WTC11 (cell line): Measurements from ENCODE around the gene CYP3A5. TPM values are rescaled to one million over a fixed set of nuclear protein-coding genes. Genes with fewer than 3 reads are reported as not detected.
A peak's percentile ranks its signal among the peaks of the same experiment; 100 is the strongest.
"Not testable (repeated sequence)": the region's sequence is repeated elsewhere in the genome, so short reads cannot be mapped to it uniquely, and the experiment has no call there.

Source experiments
- ATAC-seq: fragments of 200-7000 bp; cut with Tn5 transposase; 2 replicates; pipeline ENCODE4 v1.10.0; 2021; ENCODE audit warnings: mild to moderate bottlenecking, moderate library complexity
- CTCF ChIA-PET: fragments of 300-600 bp; sonication (Branson Sonifier 250); formaldehyde crosslinking; loops from one replicate; lab custom pipeline; 2021; ENCODE audit warnings: antibody characterized with exemption; lab: Charles Lee
- POLR2A ChIA-PET: fragments of 350-600 bp; sonication (Branson Sonifier 250); formaldehyde crosslinking; loops from one replicate; lab custom pipeline; 2021; ENCODE audit warnings: antibody characterized with exemption; lab: Charles Lee
- DNase-seq: peaks from one replicate; pipeline ENCODE4 v3.0.0; 2021; ENCODE audit warnings: low spot score
- H3K27ac Mint-ChIP-seq: 2 replicates; pipeline ENCODE4 v1.8.0; 2021; ENCODE audit warnings: mixed read lengths
- H3K27me3 Mint-ChIP-seq: 2 replicates; pipeline ENCODE4 v1.8.0; 2021; ENCODE audit warnings: low read depth, mild to moderate bottlenecking, moderate library complexity, mixed read lengths
- H3K36me3 Mint-ChIP-seq: 2 replicates; pipeline ENCODE4 v1.8.0; 2021; ENCODE audit warnings: mixed read lengths
- H3K4me1 Mint-ChIP-seq: 2 replicates; pipeline ENCODE4 v1.8.0; 2022; ENCODE audit warnings: mixed read lengths
- H3K4me3 Mint-ChIP-seq: 2 replicates; pipeline ENCODE4 v1.8.0; 2021; ENCODE audit warnings: mild to moderate bottlenecking, moderate library complexity, mixed read lengths
- H3K9me3 Mint-ChIP-seq: 2 replicates; pipeline ENCODE4 v1.8.0; 2021; ENCODE audit warnings: mixed read lengths
- FOXK1 ChIP-seq: sonication (generic); formaldehyde crosslinking; IDR thresholded peaks from 2 replicates; pipeline ENCODE4 v1.8.0; 2022; ENCODE audit warnings: mild to moderate bottlenecking, moderate library complexity, missing genetic modification reagents
- FOXP1 ChIP-seq: sonication (generic); formaldehyde crosslinking; IDR thresholded peaks from 2 replicates; pipeline ENCODE4 v1.8.0; 2022; ENCODE audit warnings: missing genetic modification reagents, mild to moderate bottlenecking, moderate library complexity, borderline replicate concordance
- HMGXB4 ChIP-seq: sonication (generic); formaldehyde crosslinking; IDR thresholded peaks from 2 replicates; pipeline ENCODE4 v1.8.1; 2023; ENCODE audit warnings: mild to moderate bottlenecking, moderate library complexity, missing genetic modification reagents
- JAZF1 ChIP-seq: fragments of 250-450 bp; sonication (Bioruptor Pico); IDR thresholded peaks from 2 replicates; pipeline ENCODE4 v1.9.0; 2021; ENCODE audit warnings: moderate library complexity, mild to moderate bottlenecking, inconsistent platforms
- PRRX2 ChIP-seq: fragments of 250-450 bp; sonication (Bioruptor Pico); IDR thresholded peaks from 2 replicates; pipeline ENCODE4 v1.8.0; 2021; ENCODE audit warnings: mild to moderate bottlenecking
- RELA ChIP-seq: sonication (generic); formaldehyde crosslinking; IDR thresholded peaks from 2 replicates; pipeline ENCODE4 v1.8.1; 2022; ENCODE audit warnings: missing genetic modification reagents, mild to moderate bottlenecking, borderline replicate concordance
- RORB ChIP-seq: fragments of 250-450 bp; sonication (Bioruptor Pico); IDR thresholded peaks from 2 replicates; pipeline ENCODE4 v1.9.0; 2021; ENCODE audit warnings: mild to moderate bottlenecking
- SOX15 ChIP-seq: fragments of 250-450 bp; sonication (Bioruptor Pico); IDR thresholded peaks from 2 replicates; pipeline ENCODE4 v1.9.0; 2021; ENCODE audit warnings: mild to moderate bottlenecking
- TEAD4 ChIP-seq: sonication (generic); formaldehyde crosslinking; IDR thresholded peaks from 2 replicates; pipeline ENCODE4 v1.8.0; 2022; ENCODE audit warnings: mild to moderate bottlenecking, missing genetic modification reagents
- ZNF121 ChIP-seq: sonication (generic); formaldehyde crosslinking; IDR thresholded peaks from 2 replicates; pipeline ENCODE4 v1.8.0; 2023; ENCODE audit warnings: missing genetic modification reagents
- ZNF423 ChIP-seq: fragments of 250-450 bp; sonication (Bioruptor Pico); IDR thresholded peaks from 2 replicates; pipeline ENCODE4 v2.1.2; 2022; ENCODE audit warnings: mild to moderate bottlenecking, moderate library complexity
- total RNA-seq: library from RNA; stranded (reverse); gene quantifications from 3 replicates; pipeline ENCODE4 v1.2.3, GENCODE V29; 2021
- TF ChIP-seq, protein P1 (sequence below): sonication (generic); formaldehyde crosslinking; IDR thresholded peaks from 2 replicates; pipeline ENCODE4 v1.8.0; 2023; ENCODE audit warnings: missing genetic modification reagents
- TF ChIP-seq, protein P2 (sequence below): sonication (generic); formaldehyde crosslinking; IDR thresholded peaks from 2 replicates; pipeline ENCODE4 v1.8.0; 2023; ENCODE audit warnings: missing genetic modification reagents, mild to moderate bottlenecking, borderline replicate concordance
- TF ChIP-seq, protein P3 (sequence below): fragments of 250-450 bp; sonication (Bioruptor Pico); IDR thresholded peaks from 2 replicates; pipeline ENCODE4 v1.9.0; 2021; ENCODE audit warnings: mild to moderate bottlenecking
- TF ChIP-seq, protein P4 (sequence below): sonication (generic); formaldehyde crosslinking; IDR thresholded peaks from 2 replicates; pipeline ENCODE4 v1.8.0; 2023; ENCODE audit warnings: mild to moderate bottlenecking, missing genetic modification reagents

The CYP3A5 gene
- total RNA-seq, 1 experiment from 2014 or later, result 0.39 TPM

- Mint-ChIP-seq H3K9me3 (peaks cover 7% of the 10 kb centered on the region), H3K4me3 (no peak overlapping the region), H3K36me3 (no peaks in the 10 kb centered on the region), H3K4me1 (peaks cover 13% of the 10 kb centered on the region), H3K27me3 (peaks cover 4% of the 10 kb centered on the region), H3K27ac (no peak overlapping the region)
- no peak for ATAC-seq
- TF ChIP-seq TEAD4, result no peak
- no peak for TF ChIP-seq RELA
- TF ChIP-seq, protein P1, sequence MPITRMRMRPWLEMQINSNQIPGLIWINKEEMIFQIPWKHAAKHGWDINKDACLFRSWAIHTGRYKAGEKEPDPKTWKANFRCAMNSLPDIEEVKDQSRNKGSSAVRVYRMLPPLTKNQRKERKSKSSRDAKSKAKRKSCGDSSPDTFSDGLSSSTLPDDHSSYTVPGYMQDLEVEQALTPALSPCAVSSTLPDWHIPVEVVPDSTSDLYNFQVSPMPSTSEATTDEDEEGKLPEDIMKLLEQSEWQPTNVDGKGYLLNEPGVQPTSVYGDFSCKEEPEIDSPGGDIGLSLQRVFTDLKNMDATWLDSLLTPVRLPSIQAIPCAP (CRISPR knock-in tag), result no peak
- no peak for TF ChIP-seq RORB
- TF ChIP-seq FOXK1, result no peak
- no peak for TF ChIP-seq ZNF423 (CRISPR knock-in tag)
- TF ChIP-seq PRRX2, result no peak
- no peak for TF ChIP-seq JAZF1 (CRISPR knock-in tag)
- TF ChIP-seq, protein P2, sequence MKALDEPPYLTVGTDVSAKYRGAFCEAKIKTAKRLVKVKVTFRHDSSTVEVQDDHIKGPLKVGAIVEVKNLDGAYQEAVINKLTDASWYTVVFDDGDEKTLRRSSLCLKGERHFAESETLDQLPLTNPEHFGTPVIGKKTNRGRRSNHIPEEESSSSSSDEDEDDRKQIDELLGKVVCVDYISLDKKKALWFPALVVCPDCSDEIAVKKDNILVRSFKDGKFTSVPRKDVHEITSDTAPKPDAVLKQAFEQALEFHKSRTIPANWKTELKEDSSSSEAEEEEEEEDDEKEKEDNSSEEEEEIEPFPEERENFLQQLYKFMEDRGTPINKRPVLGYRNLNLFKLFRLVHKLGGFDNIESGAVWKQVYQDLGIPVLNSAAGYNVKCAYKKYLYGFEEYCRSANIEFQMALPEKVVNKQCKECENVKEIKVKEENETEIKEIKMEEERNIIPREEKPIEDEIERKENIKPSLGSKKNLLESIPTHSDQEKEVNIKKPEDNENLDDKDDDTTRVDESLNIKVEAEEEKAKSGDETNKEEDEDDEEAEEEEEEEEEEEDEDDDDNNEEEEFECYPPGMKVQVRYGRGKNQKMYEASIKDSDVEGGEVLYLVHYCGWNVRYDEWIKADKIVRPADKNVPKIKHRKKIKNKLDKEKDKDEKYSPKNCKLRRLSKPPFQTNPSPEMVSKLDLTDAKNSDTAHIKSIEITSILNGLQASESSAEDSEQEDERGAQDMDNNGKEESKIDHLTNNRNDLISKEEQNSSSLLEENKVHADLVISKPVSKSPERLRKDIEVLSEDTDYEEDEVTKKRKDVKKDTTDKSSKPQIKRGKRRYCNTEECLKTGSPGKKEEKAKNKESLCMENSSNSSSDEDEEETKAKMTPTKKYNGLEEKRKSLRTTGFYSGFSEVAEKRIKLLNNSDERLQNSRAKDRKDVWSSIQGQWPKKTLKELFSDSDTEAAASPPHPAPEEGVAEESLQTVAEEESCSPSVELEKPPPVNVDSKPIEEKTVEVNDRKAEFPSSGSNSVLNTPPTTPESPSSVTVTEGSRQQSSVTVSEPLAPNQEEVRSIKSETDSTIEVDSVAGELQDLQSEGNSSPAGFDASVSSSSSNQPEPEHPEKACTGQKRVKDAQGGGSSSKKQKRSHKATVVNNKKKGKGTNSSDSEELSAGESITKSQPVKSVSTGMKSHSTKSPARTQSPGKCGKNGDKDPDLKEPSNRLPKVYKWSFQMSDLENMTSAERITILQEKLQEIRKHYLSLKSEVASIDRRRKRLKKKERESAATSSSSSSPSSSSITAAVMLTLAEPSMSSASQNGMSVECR (CRISPR knock-in tag), result no peak
- TF ChIP-seq FOXP1 (CRISPR knock-in tag), result no peak
- TF ChIP-seq HMGXB4 (CRISPR knock-in tag), result no peak
- ChIA-PET POLR2A (no interaction called here), CTCF (no interaction called here)
- DNase-seq, result no peak
These were observed 20.1 kb upstream of the CYP3A5 start for GRCh38 chr7:99699946-99700345.

DNA sequence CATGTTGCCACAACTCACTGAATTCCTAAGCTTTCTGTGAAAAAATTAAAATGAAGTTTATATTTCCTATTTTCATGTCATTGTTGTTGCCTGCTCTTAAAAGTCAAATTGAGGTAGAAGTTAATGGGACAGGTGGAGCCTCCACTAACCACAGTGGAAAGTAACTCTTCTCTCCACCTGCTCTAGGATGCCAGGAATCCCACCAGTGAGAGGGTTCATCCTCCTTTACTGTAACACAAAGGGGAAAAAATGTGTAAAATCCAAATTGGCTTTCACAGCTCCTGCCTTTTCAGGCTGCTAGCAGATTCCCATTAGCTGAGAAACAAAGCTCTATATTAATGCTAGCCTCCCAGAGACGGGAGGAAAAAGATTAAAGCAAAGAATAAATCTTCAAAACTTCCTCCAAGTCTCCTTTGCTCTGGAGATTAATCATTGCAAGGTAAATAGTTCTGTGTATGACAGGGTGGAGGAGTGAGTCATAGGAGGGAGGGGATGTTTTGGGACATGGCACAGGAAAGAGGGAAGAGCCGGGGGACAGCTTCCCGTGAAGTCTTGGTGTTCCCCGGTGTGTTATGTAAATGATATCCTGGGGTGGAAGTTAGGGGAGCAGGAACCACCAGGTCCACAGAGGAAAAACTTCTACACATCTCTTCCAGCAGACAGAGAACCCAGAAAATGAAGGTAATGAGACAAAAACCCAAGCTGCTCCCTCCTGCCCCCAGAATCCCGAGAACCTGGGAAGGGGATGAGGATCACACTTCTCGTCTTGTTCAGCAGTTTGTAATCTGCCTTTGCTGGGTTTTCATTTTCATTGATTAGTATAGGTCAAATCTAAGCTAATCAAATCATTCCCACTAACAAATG is 19.3 kb upstream of the CYP3A5 start:
- H3K4me3 Mint-ChIP-seq, POLR2A ChIA-PET, DNase-seq, CTCF ChIA-PET, H3K36me3 Mint-ChIP-seq, H3K27ac Mint-ChIP-seq, H3K27me3 Mint-ChIP-seq, H3K9me3 Mint-ChIP-seq: not testable (repeated sequence)
- H3K4me1 Mint-ChIP-seq, result peaks cover 18% of the 10 kb centered on the region
- peak; percentile 67 for ATAC-seq

DNA sequence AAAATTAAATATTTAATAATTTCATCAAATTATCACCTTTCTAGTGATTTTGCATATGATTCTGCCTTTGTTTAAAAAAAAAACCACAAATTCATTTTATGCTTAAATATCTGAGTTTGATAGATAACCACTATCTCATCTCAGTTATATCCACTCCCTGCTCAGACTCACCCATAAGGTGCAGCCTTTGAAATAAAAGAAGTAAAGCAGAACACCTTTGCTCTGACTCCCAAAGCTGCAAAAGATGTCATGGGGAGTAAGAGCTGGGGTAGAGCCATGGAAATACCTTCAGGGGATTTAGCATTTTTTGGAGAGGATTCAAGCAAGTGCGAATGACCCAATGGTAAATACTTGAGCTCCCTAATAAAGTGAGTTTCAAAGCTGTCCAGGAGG is 15.1 kb upstream of the CYP3A5 start:
- peaks cover under 1% of the 10 kb centered on the region; the same call in 1 of the 2 replicates for H3K27me3 Mint-ChIP-seq
- H3K4me3 Mint-ChIP-seq, result no peak overlapping the region
- ChIA-PET CTCF (no interaction called here), POLR2A (no interaction called here)
- no peaks in the 10 kb centered on the region for H3K36me3 Mint-ChIP-seq
- TF ChIP-seq PRRX2 (no peak), ZNF121 (CRISPR knock-in tag) (no peak), SOX15 (CRISPR knock-in tag) (no peak)
- TF ChIP-seq, protein P3, sequence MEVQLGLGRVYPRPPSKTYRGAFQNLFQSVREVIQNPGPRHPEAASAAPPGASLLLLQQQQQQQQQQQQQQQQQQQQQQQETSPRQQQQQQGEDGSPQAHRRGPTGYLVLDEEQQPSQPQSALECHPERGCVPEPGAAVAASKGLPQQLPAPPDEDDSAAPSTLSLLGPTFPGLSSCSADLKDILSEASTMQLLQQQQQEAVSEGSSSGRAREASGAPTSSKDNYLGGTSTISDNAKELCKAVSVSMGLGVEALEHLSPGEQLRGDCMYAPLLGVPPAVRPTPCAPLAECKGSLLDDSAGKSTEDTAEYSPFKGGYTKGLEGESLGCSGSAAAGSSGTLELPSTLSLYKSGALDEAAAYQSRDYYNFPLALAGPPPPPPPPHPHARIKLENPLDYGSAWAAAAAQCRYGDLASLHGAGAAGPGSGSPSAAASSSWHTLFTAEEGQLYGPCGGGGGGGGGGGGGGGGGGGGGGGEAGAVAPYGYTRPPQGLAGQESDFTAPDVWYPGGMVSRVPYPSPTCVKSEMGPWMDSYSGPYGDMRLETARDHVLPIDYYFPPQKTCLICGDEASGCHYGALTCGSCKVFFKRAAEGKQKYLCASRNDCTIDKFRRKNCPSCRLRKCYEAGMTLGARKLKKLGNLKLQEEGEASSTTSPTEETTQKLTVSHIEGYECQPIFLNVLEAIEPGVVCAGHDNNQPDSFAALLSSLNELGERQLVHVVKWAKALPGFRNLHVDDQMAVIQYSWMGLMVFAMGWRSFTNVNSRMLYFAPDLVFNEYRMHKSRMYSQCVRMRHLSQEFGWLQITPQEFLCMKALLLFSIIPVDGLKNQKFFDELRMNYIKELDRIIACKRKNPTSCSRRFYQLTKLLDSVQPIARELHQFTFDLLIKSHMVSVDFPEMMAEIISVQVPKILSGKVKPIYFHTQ (CRISPR knock-in tag), result no peak
- TF ChIP-seq, protein P4, sequence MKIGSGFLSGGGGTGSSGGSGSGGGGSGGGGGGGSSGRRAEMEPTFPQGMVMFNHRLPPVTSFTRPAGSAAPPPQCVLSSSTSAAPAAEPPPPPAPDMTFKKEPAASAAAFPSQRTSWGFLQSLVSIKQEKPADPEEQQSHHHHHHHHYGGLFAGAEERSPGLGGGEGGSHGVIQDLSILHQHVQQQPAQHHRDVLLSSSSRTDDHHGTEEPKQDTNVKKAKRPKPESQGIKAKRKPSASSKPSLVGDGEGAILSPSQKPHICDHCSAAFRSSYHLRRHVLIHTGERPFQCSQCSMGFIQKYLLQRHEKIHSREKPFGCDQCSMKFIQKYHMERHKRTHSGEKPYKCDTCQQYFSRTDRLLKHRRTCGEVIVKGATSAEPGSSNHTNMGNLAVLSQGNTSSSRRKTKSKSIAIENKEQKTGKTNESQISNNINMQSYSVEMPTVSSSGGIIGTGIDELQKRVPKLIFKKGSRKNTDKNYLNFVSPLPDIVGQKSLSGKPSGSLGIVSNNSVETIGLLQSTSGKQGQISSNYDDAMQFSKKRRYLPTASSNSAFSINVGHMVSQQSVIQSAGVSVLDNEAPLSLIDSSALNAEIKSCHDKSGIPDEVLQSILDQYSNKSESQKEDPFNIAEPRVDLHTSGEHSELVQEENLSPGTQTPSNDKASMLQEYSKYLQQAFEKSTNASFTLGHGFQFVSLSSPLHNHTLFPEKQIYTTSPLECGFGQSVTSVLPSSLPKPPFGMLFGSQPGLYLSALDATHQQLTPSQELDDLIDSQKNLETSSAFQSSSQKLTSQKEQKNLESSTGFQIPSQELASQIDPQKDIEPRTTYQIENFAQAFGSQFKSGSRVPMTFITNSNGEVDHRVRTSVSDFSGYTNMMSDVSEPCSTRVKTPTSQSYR (CRISPR knock-in tag), result no peak
- H3K4me1 Mint-ChIP-seq, result peaks cover 31% of the 10 kb centered on the region
- no peak overlapping the region for H3K27ac Mint-ChIP-seq
- H3K9me3 Mint-ChIP-seq, result peaks cover 15% of the 10 kb centered on the region
- DNase-seq, result no peak
- ATAC-seq, result no peak
